PC-3 (cell line): ENCODE results near the gene MAML3. TPM values are rescaled to one million over a fixed set of nuclear protein-coding genes. Genes with fewer than 3 reads are reported as not detected.
"Not testable (repeated sequence)": the region's sequence is repeated elsewhere in the genome, so short reads cannot be mapped to it uniquely, and the experiment has no call there.

Experiments
- ATAC-seq: fragments of 200-7000 bp; cut with Tn5 transposase; 2 replicates; pipeline ENCODE4 v1.9.1; 2020; ENCODE audit warnings: mild to moderate bottlenecking, moderate library complexity
- BruUV-seq: library from RNA; stranded (reverse); fragments of 400-500 nt; replicated peaks from 2 replicates; lab custom pipeline; 2021; lab: Mats Ljungman, UMichigan
- CTCF ChIA-PET: fragments of 300-600 bp; sonication (Branson Sonifier 250); formaldehyde crosslinking; loops from one replicate; lab custom pipeline; 2022; ENCODE audit warnings: antibody characterized with exemption; lab: Charles Lee
- POLR2A ChIA-PET: fragments of 300-600 bp; sonication (Branson Sonifier 250); formaldehyde crosslinking; loops from one replicate; lab custom pipeline; 2022; ENCODE audit warnings: antibody characterized with exemption; ENCODE audit not compliant: unreplicated experiment; lab: Charles Lee
- DNase-seq: peaks from one replicate; pipeline ENCODE4 v3.0.0-alpha.2; 2015
- H2AFZ ChIP-seq: fragments of 300-600 bp; sonication (generic); 2 replicates; pipeline ENCODE4 v1.6.0; 2016; ENCODE audit warnings: antibody characterized with exemption, low read length
- H3F3A ChIP-seq: fragments of 300-600 bp; sonication (generic); one replicate; pipeline ENCODE4 v1.6.0; 2017; ENCODE audit warnings: antibody characterized with exemption, low read length, control low read depth, mild to moderate bottlenecking; ENCODE audit not compliant: unreplicated experiment
- H3K27ac ChIP-seq: fragments of 300-600 bp; sonication (generic); 2 replicates; pipeline ENCODE4 v1.5.1; 2016; ENCODE audit warnings: mild to moderate bottlenecking, low read length
- H3K27me3 ChIP-seq: fragments of 300-600 bp; sonication (generic); 2 replicates; pipeline ENCODE4 v1.6.1; 2016; ENCODE audit warnings: low read length, mixed read lengths
- H3K36me3 ChIP-seq: fragments of 300-600 bp; sonication (generic); 2 replicates; pipeline ENCODE4 v1.6.1; 2016; ENCODE audit warnings: low read depth, mixed run types, low read length, mixed read lengths
- H3K4me1 ChIP-seq: fragments of 300-600 bp; sonication (generic); 2 replicates; pipeline ENCODE4 v1.5.1; 2016; ENCODE audit warnings: low read length; ENCODE audit not compliant: insufficient read depth
- H3K4me2 ChIP-seq: fragments of 300-600 bp; sonication (generic); 2 replicates; pipeline ENCODE4 v1.6.0; 2016; ENCODE audit warnings: low read length
- H3K4me3 ChIP-seq: fragments of 300-600 bp; sonication (generic); 2 replicates; pipeline ENCODE4 v1.5.1; 2016; ENCODE audit warnings: mild to moderate bottlenecking, low read length, mixed read lengths
- H3K79me2 ChIP-seq: fragments of 300-600 bp; sonication (generic); 2 replicates; pipeline ENCODE4 v1.6.1; 2017; ENCODE audit warnings: low read length, mixed read lengths
- H3K9ac ChIP-seq: fragments of 300-600 bp; sonication (generic); 2 replicates; pipeline ENCODE4 v1.6.0; 2016; ENCODE audit warnings: mild to moderate bottlenecking, low read length
- H3K9me2 ChIP-seq: fragments of 300-600 bp; sonication (generic); replicated peaks from 2 replicates; pipeline ENCODE4 v1.6.1; 2016; ENCODE audit warnings: mixed run types, low read length, mixed read lengths
- H3K9me3 ChIP-seq: fragments of 300-600 bp; sonication (generic); 2 replicates; pipeline ENCODE4 v1.6.1; 2016; ENCODE audit warnings: low read length, mixed read lengths
- H4K20me1 ChIP-seq: fragments of 300-600 bp; sonication (generic); 2 replicates; pipeline ENCODE4 v1.6.1; 2016; ENCODE audit warnings: low read length, mixed read lengths
- EZH2 ChIP-seq: fragments of 300-600 bp; sonication (generic); IDR thresholded peaks from one replicate; pipeline ENCODE4 v1.6.1; 2017; ENCODE audit warnings: antibody characterized with exemption, mild to moderate bottlenecking, low read length; ENCODE audit not compliant: unreplicated experiment
- EZH2phosphoT487 ChIP-seq: fragments of 300-600 bp; sonication (generic); IDR thresholded peaks from 2 replicates; pipeline ENCODE4 v1.6.1; 2018; ENCODE audit warnings: mild to moderate bottlenecking, antibody characterized with exemption, low read length, borderline replicate concordance
- intact Hi-C: fragments of 100-400 bp; cut with micrococcal nuclease; formaldehyde crosslinking; loops from 2 replicates; pipeline ENCODE4 v1.9.0; 2023
- total RNA-seq: library from RNA; depleted of rRNA; stranded (reverse); fragments of >200 nt; gene quantifications from 2 replicates; pipeline ENCODE4 v1.2.3, GENCODE V29; 2014
- TF ChIP-seq, protein P1 (sequence below): fragments of 300-600 bp; sonication (generic); conservative IDR thresholded peaks from 2 replicates; pipeline ENCODE4 v1.5.1; 2017; ENCODE audit warnings: antibody characterized with exemption, low read depth, mild to moderate bottlenecking, low read length

MAML3 gene
- total RNA-seq, 1 experiment from 2014 or later = 4.3 TPM

DNA sequence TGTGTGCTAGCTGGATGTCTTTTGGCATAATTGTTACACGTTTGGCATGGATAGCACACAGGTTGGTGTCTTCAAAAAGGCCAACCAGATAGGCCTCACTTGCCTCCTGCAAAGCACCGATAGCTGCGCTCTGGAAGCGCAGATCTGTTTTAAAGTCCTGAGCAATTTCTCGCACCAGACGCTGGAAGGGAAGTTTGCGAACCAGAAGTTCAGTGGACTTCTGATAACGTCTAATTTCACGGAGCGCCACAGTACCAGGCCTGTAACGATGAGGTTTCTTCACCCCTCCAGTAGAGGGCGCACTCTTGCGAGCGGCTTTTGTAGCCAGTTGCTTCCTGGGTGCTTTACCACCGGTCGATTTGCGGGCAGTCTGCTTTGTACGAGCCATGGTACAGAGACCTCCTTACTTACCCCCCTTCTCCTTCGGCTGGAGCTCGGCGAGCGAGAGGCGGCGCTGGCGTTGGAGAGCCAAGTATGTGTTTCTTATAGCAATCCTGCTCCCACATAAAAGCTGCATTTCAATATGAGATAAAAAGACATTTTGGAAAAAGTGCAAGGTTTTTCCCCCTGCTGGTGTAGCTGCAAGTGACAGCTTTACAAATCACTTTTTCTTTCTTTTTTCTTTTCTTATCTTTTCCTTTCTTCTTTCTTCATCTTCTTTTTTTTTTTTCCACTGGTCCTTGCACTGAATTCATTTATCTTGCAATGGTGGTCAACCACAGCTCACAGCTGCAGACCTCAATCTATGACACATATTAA is 455.6 kb downstream of the MAML3 start:
- BruUV-seq, H3K36me3 ChIP-seq, H3K79me2 ChIP-seq, H3K9me3 ChIP-seq, H3K9ac ChIP-seq, H3K4me3 ChIP-seq, ATAC-seq, H3K4me2 ChIP-seq, H3F3A ChIP-seq, intact Hi-C loops, DNase-seq, H3K27me3 ChIP-seq, H3K4me1 ChIP-seq, H3K27ac ChIP-seq, H2AFZ ChIP-seq, H3K9me2 ChIP-seq, H4K20me1 ChIP-seq: not testable (repeated sequence)
- ChIA-PET POLR2A (interaction anchor here (0.6 kb wide), 1 partner anchor 47 kb away, joined by 3 read pairs; no protein-coding TSS in a partner anchor), CTCF (interaction anchor here (0.7 kb wide), 1 partner anchor 45 kb away, joined by 5 read pairs; no protein-coding TSS in a partner anchor)
- TF ChIP-seq, protein P1, sequence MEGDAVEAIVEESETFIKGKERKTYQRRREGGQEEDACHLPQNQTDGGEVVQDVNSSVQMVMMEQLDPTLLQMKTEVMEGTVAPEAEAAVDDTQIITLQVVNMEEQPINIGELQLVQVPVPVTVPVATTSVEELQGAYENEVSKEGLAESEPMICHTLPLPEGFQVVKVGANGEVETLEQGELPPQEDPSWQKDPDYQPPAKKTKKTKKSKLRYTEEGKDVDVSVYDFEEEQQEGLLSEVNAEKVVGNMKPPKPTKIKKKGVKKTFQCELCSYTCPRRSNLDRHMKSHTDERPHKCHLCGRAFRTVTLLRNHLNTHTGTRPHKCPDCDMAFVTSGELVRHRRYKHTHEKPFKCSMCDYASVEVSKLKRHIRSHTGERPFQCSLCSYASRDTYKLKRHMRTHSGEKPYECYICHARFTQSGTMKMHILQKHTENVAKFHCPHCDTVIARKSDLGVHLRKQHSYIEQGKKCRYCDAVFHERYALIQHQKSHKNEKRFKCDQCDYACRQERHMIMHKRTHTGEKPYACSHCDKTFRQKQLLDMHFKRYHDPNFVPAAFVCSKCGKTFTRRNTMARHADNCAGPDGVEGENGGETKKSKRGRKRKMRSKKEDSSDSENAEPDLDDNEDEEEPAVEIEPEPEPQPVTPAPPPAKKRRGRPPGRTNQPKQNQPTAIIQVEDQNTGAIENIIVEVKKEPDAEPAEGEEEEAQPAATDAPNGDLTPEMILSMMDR = peak; percentile 20; the same call in 1 of the 2 replicates

DNA sequence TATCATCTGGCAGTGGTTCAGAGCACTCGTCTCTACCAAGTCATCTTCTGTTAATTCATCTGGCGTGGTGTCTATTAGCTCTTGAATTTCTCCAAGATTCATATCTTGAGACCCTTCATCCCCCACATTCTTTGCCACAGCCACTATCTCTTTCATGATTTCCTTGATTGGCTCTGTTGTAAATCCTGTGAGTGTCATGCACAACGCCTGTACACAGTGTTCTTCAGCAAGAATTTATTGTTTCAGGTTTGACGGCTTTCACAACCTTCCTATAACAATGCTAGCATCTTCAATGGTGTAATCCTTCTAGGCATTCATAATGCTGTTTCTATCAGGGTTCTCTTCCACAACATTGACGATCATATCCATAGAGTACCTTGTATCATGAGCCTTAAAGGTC is 457.5 kb downstream of the MAML3 start:
- Histone ChIP-seq H3K9me3 (no peaks in the 10 kb centered on the region), H3K79me2 (no peaks in the 10 kb centered on the region), H3K4me2 (no peak overlapping the region), H3K9me2 (no peaks in the 10 kb centered on the region), H2AFZ (no peak overlapping the region), H3K4me1 (no peaks in the 10 kb centered on the region), H3K27ac (no peak overlapping the region), H3K4me3 (no peak overlapping the region), H3K36me3 (peaks cover 6% of the 10 kb centered on the region), H3K27me3 (no peaks in the 10 kb centered on the region), H3K9ac (no peak overlapping the region), H3F3A (no peaks in the 10 kb centered on the region), H4K20me1 (no peaks in the 10 kb centered on the region)
- ChIA-PET CTCF (no interaction called here), POLR2A (no interaction called here)
- TF ChIP-seq, protein P1 = no peak
- TF ChIP-seq EZH2 (no peak), EZH2phosphoT487 (no peak)
- DNase-seq (no peak), ATAC-seq (no peak)
- intact Hi-C loops = no loop called here
- BruUV-seq = no TSS peak

DNA sequence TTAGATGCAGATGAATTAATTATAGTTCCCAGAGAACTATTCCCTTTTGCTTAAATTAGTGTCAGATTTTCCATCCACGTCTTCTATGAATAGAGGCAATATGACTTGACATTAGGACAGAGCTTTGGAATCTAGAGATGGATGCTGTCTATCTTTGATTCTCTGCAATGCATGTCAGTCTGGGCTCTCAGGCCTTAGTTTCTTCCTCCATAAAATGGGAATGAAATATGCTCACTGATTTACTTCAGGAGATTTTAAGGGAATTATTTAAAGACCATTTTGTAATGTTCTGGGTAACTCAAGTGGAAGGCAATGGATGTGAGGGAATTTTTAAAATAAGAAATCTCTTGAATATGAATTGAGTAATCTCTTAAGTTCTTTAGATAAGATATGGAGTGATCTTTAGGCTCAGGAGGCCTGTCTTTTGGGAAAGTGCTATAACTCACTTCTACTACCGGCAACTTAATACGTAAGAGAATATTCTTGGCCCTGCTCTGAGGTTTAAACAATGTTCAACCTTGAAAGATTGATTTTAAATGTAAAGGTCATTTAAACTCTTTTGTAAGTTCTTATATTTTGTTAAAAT is 459.4 kb downstream of the MAML3 start:
- Histone ChIP-seq H3K36me3 (peaks cover 6% of the 10 kb centered on the region), H2AFZ (no peak overlapping the region), H3K4me1 (no peaks in the 10 kb centered on the region), H4K20me1 (no peaks in the 10 kb centered on the region), H3K79me2 (no peaks in the 10 kb centered on the region), H3K9me2 (no peaks in the 10 kb centered on the region), H3K9me3 (no peaks in the 10 kb centered on the region), H3K4me2 (no peak overlapping the region), H3K4me3 (no peak overlapping the region), H3F3A (no peaks in the 10 kb centered on the region), H3K27me3 (no peaks in the 10 kb centered on the region), H3K27ac (no peak overlapping the region), H3K9ac (no peak overlapping the region)
- CTCF ChIA-PET = no interaction called here
- TF ChIP-seq EZH2 (no peak), EZH2phosphoT487 (no peak)
- TF ChIP-seq, protein P1 = no peak
- DNase-seq (no peak), ATAC-seq (no peak)
- POLR2A ChIA-PET = no interaction called here
- intact Hi-C loops = no loop called here
- BruUV-seq = no TSS peak
